GM21447 (cell line): ENCODE measurements around the gene LEPROT.

Experiments used
- ATAC-seq: cut with Tn5 transposase; IDR thresholded peaks from one replicate; pipeline ENCODE4 v1.9.1; 2021; ENCODE audit not compliant: unreplicated experiment

The LEPROT gene

GRCh38 chr1:65471861-65472332 lies 51.4 kb downstream of the LEPROT start:
- no peak for ATAC-seq

- no peak for ATAC-seq
These were observed 55.9 kb downstream of the LEPROT start for GRCh38 chr1:65476327-65476726.

GRCh38 chr1:65477414-65478378 lies 57.2 kb downstream of the LEPROT start:
- no peak for ATAC-seq

- no peak for ATAC-seq
These were observed 58.0 kb downstream of the LEPROT start for GRCh38 chr1:65478379-65479026.

- ATAC-seq: no peak
These were observed 59.2 kb downstream of the LEPROT start for GRCh38 chr1:65479554-65480204.

- no peak for ATAC-seq
These were observed 60.4 kb downstream of the LEPROT start for GRCh38 chr1:65480684-65481405.

GRCh38 chr1:65483993-65484754 lies 63.7 kb downstream of the LEPROT start:
- ATAC-seq: no peak
